Fibroblast of mammary gland (primary cell): ENCODE data around the gene PHLDB3.

Experiments
- DNase-seq: peaks from one replicate; pipeline ENCODE4 v3.0.0-alpha.2; 2010; ENCODE audit warnings: low read depth
- H3K4me3 ChIP-seq: 2 replicates; pipeline ENCODE4 v1.5.1; 2011; ENCODE audit warnings: low read depth, mild to moderate bottlenecking, low read length, moderate library complexity; ENCODE audit not compliant: control insufficient read depth
- TF ChIP-seq, protein P1 (sequence below): conservative IDR thresholded peaks from 2 replicates; pipeline ENCODE4 v1.5.1; 2011; ENCODE audit warnings: low read depth, low read length, inconsistent platforms; ENCODE audit not compliant: control insufficient read depth, insufficient read depth

Gene PHLDB3

GRCh38 chr19:43457809-43458208 is 46.7 kb downstream of the PHLDB3 start:
- TF ChIP-seq, protein P1, sequence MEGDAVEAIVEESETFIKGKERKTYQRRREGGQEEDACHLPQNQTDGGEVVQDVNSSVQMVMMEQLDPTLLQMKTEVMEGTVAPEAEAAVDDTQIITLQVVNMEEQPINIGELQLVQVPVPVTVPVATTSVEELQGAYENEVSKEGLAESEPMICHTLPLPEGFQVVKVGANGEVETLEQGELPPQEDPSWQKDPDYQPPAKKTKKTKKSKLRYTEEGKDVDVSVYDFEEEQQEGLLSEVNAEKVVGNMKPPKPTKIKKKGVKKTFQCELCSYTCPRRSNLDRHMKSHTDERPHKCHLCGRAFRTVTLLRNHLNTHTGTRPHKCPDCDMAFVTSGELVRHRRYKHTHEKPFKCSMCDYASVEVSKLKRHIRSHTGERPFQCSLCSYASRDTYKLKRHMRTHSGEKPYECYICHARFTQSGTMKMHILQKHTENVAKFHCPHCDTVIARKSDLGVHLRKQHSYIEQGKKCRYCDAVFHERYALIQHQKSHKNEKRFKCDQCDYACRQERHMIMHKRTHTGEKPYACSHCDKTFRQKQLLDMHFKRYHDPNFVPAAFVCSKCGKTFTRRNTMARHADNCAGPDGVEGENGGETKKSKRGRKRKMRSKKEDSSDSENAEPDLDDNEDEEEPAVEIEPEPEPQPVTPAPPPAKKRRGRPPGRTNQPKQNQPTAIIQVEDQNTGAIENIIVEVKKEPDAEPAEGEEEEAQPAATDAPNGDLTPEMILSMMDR: no peak
- no peak overlapping the region for H3K4me3 ChIP-seq
- DNase-seq: no peak

DNA sequence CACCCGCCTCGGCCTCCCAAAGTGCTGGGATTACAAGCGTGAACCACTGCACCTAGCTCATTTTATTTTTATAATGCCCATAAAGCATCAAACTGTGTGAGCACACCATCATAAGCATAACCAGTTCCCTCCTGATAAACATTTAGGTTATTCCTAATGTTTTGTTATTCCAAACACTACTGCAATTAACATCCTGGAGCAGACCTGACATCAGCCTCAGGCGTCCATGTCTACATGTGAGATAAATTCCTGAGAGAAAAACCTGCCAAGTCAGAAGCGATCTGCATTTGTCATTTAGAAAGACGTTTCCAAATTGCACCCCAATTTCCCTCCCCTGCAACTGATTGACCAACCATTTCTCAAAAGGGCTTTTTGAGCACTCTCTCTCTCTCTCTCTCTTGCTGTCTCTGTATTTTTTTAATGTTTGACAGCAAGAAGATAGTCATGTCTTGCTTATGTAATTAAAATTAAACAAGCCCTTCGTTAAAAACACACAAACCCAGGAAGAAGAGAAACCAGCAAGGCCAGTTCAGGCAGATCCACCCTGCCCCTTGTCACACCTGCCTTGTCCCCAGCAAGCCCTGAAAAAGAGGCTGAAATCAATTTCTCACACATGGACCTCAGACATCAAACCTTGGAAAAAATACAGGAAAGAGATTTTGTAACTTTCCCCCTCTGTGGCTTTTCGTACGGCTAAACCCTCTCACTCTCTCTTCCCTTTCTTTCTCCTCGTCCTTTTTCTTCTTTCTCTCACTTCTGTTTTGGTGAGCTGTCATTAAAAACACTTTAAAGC is 49.0 kb downstream of the PHLDB3 start:
- TF ChIP-seq, protein P1: no peak
- no peak for DNase-seq
- no peak overlapping the region for H3K4me3 ChIP-seq

GRCh38 chr19:43454031-43454430 is 50.5 kb downstream of the PHLDB3 start:
- TF ChIP-seq, protein P1: no peak
- no peak for DNase-seq
- H3K4me3 ChIP-seq: no peak overlapping the region

DNA sequence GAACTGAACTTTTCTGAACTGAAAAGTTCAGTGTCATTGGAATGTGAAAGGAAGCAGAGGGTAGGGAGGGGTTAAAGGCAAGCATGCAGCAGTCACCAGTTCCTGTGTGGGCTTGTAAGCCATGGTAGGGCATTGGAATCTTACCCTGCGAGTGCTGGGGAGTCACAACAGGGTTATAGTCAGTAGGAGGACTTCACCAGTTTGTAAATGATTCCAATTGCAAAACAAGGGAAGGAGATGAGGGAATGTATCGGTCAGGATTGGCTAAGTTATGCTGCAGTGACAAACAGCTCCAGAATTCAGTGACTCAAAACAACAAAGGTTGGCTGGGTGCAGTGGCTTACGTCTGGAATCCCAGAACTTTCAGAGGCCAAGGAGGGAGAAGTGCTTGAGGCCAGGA is 52.0 kb downstream of the PHLDB3 start:
- TF ChIP-seq, protein P1: no peak
- DNase-seq: peak; percentile 19
- no peak overlapping the region for H3K4me3 ChIP-seq

GRCh38 chr19:43450545-43450997 is 54.0 kb downstream of the PHLDB3 start:
- peak; percentile 73 for DNase-seq
- no peak overlapping the region for H3K4me3 ChIP-seq

GRCh38 chr19:43447655-43448054 is 56.9 kb downstream of the PHLDB3 start:
- no peak overlapping the region for H3K4me3 ChIP-seq
- no peak for DNase-seq
- TF ChIP-seq, protein P1: no peak

More at GRCh38 chr19:43450545-43450997, 54.0 kb downstream of the PHLDB3 start:
- TF ChIP-seq, protein P1: no peak
